AG08395 (cell line): ENCODE measurements around the gene CALML3.

ENCODE experiments used
- DNase-seq: peaks from one replicate; pipeline ENCODE4 v3.0.0; 2012; ENCODE audit warnings: mixed read lengths, low spot score

CALML3 gene

DNA sequence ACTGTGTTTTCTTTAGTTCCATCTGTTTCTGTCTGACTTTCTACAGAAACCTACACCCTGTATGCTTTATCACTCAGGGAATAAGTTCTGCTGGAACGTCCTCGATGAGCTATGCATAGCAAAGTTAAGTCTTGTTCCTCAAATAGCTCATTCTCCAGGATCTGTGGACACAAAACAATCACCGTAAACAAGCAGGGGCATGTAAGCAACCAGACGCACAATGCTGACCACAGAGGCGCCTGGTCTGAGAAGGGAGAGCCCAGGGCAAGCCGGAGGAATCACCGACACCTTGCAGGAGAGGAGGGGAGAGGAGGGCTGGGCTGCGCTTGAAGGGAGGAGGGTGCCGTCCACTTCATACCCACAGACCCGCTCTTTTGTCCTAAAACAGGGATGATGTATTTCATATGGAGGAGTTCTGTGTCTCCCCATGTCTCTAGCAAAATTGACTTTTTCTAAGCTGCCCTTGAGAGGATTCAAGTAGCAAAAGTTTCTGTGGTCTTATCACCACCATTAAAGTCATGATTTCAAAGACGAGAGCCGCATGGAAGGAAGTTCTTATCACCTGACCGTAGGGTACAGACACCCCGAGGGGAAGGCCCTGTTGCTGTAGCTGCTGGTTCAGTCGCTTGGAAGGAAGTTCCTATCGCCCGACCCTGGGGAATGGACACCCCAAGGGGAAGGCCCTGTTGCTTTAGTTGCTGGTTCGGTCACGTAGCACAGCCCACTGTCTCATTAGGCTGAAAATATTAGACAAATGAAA is 14.3 kb downstream of the CALML3 start:
- no peak for DNase-seq

DNA sequence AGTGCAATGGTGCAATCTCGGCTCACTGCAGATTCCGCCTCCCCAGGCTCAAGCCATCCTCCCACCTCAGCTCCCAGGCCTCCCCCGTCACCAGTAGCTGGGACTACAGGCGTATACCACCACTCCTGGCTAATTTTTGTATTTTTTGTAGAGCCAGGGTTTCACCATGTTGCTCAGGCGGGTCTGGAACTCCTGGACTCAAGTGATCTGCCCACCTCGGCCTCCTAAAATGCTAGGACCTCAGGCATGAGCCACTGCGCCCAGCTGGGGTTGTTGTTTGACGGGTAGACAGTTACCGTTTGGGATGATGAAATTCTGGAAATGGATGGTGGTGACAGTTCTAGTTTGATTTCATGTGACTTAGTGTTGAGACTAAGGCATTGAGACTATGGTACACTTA is 15.3 kb downstream of the CALML3 start:
- DNase-seq, result no peak

DNA sequence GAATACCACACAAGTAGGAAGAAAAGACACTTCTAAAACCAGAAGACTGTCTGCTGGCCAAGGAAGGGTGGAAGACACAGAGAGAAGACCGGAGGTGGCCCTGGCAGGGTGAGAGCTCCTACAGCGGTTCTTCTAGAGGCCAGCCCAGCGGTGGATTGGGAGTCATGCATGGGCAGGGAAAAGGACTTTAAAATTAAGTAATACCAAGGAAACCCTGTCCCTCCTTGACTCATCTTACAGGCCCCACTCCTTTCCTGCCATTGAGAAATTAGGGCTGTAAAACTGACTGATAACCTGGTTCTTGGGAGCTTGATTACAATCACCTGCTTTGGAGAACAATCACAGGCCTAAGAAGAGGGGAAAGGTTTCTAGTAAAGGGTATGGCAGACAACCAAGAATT is 16.1 kb downstream of the CALML3 start:
- no peak for DNase-seq

DNA sequence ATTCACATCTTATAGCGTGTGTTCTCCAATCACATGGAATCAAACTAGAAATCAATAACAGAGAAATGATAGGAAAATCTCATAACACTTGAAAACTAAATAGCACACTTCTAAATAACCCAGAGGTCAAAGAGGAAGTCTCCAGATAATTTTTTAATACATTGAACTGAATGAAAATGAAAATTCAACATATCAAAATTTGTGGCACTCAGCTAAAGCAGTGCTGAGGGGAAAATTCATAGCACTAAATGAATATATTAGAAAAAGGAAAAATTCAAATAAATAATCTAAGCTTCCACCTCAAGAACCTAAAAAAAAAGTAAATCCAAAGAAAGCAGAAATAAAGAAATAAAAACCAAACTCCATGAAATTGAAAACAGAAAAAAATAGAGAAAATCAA is 17.3 kb downstream of the CALML3 start:
- no peak for DNase-seq

DNA sequence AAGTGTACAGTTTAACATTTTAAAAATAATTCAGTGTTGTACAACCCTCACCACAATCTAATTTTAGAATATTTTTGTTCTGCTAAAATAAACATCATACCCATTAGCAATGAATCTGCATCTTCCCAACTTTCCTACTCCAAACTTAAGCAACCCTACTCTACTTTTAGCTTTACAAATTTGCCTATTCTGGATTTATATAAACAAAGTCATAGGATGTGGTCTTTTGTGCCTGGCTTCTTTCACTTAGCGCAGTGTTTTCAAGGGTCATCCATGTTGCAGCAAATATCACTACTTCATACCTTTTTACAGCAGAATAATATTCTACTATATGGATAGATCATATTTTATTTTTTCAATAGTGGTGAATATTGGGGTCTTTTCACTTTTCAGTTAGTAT is 18.9 kb downstream of the CALML3 start:
- no peak for DNase-seq

DNA sequence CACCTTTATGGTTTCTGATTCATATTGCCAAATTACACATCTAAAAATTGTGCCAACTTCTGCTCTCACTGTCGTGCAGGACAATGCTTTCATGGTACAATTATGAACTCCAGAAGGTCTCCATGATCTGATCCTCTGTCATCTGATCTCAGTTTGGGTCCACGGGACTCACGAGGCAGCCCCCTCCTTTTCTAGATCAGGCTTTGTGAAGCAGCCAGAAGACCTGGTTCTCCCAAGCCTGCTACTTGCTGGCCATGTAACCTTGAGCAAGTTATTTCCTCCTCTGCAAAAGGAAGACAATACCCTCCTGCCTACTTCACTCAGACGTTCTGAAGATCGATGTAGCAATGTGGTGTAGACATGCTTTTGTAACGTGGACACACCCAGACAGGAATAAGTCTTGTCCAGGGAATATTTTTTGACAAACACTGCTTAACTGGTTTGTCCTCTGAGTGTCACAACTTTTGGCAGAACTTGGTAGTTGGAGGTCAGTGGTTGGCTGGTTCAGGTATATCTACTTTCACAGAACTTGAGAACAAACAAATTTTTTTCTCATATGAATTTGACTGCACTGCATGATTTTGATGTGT is 19.6 kb downstream of the CALML3 start:
- no peak for DNase-seq

DNA sequence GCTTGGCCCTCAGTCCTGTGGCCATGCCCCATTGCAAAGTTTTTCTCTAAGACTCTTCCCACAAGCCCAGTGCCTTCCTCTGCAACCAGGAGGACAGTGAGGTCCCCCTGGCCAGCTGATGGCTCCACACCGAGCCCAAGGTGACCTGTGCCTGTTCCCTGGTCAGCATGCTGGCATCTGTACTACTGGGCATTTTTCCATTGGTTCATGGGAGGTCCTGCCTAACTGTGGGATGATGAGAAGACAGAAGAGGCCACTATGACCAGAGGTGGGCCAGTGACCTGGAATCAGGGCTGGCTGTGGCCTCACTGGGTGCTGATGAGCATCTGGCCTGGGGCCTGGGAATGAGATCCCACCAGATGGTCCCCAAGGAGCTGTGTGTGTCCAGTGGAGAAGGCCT is 20.2 kb downstream of the CALML3 start:
- no peak for DNase-seq

DNA sequence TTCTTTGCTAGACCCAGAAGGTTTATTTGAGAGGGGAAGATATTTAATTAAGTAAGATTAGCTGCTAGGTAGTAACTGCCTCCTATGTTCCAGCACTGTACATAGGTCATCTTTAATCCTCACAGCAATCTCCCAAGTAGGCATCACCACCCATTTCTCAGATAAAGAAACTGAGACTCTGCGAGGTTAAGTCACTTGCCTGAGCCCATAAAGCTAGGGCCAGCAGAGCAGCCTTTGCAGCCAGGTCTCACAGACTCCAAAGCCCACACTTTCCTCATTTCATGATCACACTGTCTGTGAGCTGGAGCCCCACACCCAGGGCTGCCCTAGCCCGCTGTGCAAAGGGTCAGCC is 20.6 kb downstream of the CALML3 start:
- DNase-seq, result no peak

DNA sequence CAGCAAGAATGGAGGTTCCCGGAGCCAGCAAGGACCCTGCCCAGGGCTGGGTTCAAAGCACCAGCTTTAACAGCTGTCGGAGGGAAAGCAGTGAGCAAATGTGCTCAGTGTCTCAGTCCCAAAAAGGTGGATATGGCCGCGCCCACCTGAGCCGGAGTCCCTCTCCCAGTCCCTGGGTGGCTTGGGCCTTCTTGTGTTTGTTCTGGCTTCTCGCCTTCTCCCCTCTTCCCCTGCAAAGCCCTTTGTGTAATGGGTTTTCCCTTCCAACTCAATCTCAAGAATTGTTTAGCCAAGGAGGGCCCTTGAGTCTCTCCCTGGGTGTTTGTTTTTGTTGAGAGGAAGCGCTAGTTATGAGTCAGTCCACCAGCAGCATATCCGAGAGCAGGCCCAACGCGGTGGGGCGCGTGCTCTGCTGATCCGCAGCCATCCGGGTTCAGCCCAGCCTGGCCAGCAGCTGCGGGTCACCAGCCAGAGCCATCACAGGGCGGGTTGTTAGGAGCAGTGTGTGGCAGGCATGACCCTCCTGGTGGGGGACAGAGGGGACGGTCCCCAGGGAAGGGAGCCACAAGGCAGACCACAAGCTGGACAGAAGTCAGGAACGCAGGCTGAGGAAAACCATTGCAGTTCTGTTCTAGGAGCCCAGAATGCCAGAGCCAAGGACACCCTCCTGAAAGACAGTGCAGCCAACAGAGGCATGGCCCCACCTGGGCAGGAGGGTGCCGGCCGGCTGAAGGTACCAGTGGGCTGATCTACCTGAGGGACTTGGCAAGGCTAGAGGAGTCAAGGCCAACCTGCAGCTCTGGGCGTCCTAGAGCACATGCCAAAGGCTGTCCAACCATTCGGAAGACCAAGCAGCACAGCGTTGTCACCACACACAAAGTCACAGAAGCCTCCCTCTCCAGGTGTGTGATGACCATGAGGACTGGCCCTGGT is 21.3 kb downstream of the CALML3 start:
- no peak for DNase-seq

DNA sequence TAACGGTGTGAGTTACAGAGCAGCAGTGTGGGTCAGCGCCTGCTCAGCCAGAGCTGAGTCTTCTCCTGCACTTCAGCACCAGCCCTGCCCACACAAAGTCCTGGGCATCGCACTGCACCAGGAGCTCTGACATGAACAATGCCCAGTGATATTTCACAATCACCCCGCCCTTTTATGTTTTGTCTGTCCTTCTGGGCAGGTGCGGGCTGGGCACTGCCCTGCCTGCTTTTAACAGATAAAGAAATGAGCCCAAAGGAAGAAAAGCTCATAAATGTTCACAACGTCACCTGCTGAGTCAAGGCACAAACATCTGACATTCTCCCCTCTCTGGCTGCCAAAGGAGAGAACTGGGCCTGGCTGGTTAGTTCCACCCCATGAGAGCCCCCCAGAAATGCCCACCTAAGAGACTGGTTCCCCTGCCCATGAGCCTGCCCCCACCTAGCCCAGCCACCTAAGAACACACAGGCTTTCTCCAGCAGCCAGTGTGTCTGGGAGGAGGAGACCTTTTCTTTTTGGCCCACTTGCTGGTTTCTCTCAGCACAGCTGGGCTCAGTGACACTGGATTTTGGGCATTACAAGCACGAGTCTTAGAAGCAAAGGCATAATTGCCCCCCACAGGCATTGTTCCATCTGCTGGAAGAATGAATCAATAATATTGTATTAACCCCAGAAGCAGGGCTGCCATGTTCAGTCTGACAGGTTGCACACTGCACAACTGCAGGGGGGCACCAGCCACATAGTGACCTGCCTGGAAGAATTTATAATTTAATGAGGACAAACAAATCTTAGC is 22.3 kb downstream of the CALML3 start:
- DNase-seq, result no peak

DNA sequence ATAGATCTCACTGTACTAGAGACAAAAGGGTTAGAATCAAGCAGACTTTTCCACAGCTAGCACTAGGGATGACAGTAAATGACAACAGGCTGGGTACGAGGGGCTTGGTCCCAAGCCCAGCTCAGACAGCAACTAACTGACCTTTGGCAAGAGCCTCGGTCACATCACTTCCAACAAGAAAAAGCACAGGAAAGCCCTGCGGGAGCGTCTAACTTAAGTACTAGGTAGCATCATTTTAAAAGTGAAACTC is 22.8 kb downstream of the CALML3 start:
- DNase-seq, result no peak

DNA sequence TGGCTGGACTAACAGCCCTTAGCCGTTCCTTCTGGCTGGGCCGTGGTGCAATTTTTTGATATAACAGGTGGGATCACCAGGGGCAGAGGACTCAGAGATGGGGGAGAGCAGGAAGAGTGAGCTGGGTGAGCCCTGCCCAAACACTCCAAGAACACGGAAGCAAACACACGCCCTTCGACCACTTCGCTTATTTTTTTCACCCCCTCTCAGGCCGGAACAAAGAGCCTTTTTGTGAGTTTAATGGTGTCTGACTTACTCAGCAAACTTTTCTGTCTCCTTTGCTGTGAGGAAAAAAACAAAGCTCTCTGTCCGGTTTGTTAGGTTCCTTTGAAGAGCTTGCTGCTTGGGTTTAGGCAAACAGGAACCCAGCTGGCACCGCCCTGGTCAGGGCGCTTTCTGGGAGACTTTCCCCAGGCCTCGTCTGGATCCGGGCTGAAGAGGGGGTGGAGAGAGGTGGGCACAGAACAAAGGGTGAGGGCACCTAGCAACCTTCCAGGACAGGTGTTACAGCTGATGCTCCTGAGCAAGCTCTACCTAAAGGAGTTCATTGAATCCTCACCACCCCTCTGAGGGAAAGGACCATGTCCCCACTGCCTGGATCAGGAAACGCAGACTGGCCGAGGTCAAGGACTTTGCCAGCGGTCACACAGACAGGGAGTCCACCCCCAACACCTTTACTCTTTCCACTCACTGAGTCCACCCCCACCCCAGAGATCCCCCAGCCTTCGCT is 23.3 kb downstream of the CALML3 start:
- DNase-seq, result no peak

DNA sequence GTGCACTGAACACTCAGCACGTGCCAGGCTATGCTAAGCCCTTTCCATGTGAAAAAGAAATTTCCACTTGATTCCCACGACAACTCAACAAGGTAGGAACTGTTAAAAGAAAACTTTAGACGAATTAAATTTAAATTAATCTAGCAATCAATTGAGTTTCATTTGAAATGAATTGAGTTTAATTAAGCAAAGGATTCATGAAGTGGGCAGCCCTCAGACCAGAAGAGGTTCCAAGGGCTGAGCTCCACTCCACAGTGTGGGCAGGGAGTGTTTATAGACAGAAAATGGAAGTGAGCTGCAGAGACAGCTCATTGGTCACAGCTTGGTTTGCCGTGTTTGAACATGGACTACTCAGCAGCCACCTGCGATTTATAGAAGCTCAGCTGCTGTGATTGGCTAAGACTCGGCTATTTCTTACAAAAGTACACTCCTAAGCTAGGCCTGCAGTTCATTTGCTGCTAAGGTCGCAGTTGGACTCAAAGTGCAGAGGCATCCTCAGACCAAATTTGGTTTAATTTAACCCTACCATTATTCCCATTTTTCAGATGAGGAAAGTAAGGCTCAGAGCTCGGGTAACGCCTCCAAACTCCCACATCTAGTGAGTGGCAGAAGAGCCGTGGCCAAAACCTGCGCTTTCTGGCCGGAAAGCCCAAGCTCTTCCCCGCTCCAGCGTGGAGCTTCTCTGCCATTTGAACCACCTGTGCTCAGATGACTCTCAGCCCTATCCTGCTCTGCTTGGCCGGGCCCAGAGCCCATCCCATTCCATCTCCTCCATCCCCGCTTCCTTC is 24.9 kb downstream of the CALML3 start:
- DNase-seq, result no peak

DNA sequence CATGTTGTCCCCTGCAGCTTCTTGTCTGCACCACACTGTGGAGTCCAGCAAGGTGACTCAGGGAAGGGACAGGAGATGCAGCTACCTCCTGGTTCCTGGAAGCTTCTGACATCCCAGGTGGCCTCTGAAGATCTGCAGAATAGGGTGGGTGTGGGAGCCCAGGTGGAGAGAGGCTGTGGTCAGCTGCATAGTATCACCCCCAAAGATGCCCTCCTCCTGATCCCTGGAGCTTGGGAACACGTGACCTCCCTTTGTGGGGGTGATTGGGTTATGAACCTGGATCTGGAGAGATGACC is 25.4 kb downstream of the CALML3 start:
- DNase-seq, result no peak

DNA sequence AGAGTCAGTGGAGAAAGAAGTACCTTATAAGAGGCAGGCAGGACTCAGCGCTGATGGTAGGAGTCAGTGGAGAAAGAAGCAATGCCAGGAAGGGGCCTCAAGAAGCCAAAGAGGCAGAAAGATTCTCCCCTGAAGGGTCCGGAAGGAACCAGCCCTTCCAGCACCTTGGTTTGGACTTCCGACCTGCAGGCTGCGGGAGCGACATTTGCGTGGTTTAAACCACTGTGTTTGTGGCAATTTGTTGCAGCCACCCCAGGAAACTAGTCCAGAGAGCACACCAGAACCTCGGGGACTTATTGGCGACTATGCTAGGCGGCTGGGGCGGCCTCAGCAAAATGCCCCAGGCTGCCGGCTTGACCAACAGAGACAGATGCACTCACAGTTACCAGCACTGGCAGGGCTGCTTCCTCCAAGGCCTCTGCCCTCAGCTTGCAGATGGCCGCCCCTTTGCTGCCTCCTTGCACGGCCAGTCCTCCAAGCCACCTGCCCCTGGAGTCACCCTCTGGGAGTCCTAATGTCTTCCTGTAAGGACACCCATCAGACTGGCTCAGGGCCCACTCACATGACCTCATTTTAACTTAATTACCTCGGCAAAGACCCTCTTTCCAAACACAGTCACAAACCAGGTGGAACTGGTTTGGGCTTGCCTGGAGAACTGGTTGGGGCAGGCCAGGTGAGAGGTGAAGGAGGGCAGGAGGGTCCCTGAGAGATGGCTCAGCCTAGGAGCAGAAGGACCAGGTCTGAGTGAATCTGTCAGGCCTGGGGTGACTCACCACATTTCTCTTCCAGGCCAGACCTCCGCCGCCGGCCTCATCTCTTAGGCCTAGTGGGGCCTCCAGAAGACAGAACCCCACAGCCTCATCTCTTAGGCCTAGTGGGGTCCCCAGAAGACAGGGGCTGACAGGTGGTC is 26.1 kb downstream of the CALML3 start:
- no peak for DNase-seq

DNA sequence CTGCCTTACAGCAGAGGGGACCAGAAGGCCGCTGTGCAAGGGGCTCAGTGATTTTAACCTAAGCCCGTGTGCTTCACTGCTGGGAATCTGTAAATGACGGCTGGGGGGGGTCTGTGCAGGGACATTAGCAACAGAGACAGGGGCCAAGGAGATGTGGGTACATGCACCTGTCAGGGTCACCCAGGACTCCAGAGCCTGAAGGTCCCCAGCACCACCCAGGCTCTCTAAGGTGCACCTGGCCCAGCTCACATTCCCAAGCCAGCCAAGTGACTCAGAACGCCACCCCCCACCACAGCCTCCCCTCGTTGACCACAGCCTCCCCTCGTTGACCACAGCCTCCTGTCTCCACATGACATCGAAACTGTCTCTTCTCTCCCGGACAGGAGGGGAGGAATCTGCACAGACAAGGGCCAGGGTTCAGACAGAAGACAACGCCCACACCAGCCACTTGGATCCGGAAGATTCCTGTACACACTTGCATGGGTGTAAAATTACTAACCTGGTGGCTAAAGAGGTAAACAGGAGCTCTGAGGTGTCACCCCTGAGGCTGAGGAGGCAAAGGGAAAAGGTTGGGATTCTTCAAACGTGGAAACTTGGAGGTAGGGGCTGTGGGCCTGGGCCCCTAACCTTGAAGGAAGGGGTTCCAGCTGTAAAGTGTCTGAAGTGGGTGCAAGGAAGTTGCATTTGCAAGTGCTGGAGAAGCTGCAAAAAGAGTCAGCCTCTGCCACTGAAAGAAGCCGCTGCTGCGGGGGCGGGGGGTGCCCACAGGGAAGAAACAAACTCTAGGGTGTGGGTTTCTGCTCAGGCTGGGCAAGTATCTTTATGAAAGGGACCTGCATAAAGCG is 27.0 kb downstream of the CALML3 start:
- no peak for DNase-seq

DNA sequence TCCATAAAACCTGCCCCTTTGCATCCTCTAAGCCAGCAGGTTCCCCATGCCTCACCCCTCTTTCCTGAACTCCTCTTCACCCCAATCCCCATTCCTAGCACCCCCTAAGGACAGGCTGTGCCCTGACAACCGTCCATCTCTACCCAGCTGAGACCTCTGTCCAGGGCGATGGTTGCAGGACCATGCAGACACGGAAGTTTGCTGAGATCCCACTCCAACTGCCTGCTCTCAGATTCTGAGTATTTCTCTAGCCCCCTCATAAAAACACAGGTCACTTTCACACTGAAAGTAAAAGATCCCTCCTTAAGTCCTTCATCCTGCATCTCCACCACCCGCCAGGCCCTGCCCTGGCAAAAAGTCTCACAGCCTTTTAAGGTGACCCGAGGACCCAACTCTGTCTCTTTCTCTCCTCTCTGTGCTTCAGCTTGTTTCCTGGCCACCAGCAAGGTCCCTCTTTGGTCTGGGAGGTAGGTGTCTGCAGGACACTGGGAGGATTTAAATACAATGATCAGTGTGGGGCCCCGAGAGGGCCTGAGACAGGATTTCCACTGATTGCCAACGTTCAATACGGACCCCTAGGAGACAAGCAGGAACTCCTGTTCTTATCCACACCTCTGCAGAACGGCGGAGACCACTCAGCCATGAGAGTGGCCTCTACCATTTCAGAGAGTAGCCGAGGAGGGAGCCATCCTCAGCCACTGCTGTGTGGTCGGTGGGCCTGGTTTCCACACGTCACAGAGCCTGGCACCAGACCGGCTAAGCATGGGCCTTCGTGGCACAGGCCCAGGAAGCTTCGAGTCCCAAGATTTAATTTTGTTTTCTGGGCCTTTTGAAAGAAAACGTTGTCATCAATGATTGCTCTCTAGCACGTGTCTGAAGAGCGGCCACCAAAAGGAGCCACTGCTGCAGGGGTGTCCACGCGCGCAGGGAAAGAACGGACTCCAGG is 27.9 kb downstream of the CALML3 start:
- no peak for DNase-seq
